Measurements from ENCODE around the gene PAX7.

The PAX7 gene

GRCh38 chr1:18646091-18646785 is 15.6 kb downstream of the PAX7 start:
- no peaks in the 10 kb centered on the region for H3K79me2 ChIP-seq (ENCODE audit: low read length)
- H3K27ac ChIP-seq (ENCODE audit: low read length): no peak overlapping the region
- no peak overlapping the region for H2AFZ ChIP-seq (ENCODE audit: low read depth, low read length)
- no peaks in the 10 kb centered on the region for H4K20me1 ChIP-seq (ENCODE audit: insufficient read depth, low read length)
- H3K36me3 ChIP-seq (replicated peaks; ENCODE audit: low read depth, low read length): no peaks in the 10 kb centered on the region
- no peak for TF ChIP-seq CTCF (IDR thresholded peaks at IDR 0.05; ENCODE audit: low read depth, low read length)
- no peaks in the 10 kb centered on the region for H3K4me1 ChIP-seq (ENCODE audit: low read length)
- no peak overlapping the region for H3K4me2 ChIP-seq (ENCODE audit: low read length)
- no peaks in the 10 kb centered on the region for H3K27me3 ChIP-seq (ENCODE audit: low read depth, low read length)
- H3K9me3 ChIP-seq (ENCODE audit: insufficient read depth, low read length): no peaks in the 10 kb centered on the region
- no peak overlapping the region for H3K9ac ChIP-seq (ENCODE audit: low read length)
- H3K4me3 ChIP-seq (ENCODE audit: low read length): no peak overlapping the region

- no peaks in the 10 kb centered on the region for H3K4me1 ChIP-seq (ENCODE audit: low read length)
- no peak overlapping the region for H3K4me3 ChIP-seq (ENCODE audit: low read length)
- no peaks in the 10 kb centered on the region for H3K79me2 ChIP-seq (ENCODE audit: low read length)
- H3K4me2 ChIP-seq (ENCODE audit: low read length): no peak overlapping the region
- no peak overlapping the region for H2AFZ ChIP-seq (ENCODE audit: low read depth, low read length)
- H3K36me3 ChIP-seq (replicated peaks; ENCODE audit: low read depth, low read length): no peaks in the 10 kb centered on the region
- no peaks in the 10 kb centered on the region for H3K27me3 ChIP-seq (ENCODE audit: low read depth, low read length)
- H3K27ac ChIP-seq (ENCODE audit: low read length): no peak overlapping the region
- H3K9me3 ChIP-seq (ENCODE audit: insufficient read depth, low read length): no peaks in the 10 kb centered on the region
- no peaks in the 10 kb centered on the region for H4K20me1 ChIP-seq (ENCODE audit: insufficient read depth, low read length)
- H3K9ac ChIP-seq (ENCODE audit: low read length): no peak overlapping the region
- TF ChIP-seq EZH2phosphoT487 (IDR thresholded peaks at IDR 0.05; ENCODE audit: low read depth) (no peak), CTCF (IDR thresholded peaks at IDR 0.05; ENCODE audit: low read depth, low read length) (no peak)
Observed at GRCh38 chr1:18646786-18647410, 16.3 kb downstream of the PAX7 start.

GRCh38 chr1:18647681-18648214 is 17.1 kb downstream of the PAX7 start:
- Histone ChIP-seq H3K4me2 (ENCODE audit: low read length) (no peak overlapping the region), H3K4me3 (ENCODE audit: low read length) (no peak overlapping the region), H3K4me1 (ENCODE audit: low read length) (no peaks in the 10 kb centered on the region), H3K27ac (ENCODE audit: low read length) (no peak overlapping the region), H3K36me3 (replicated peaks; ENCODE audit: low read depth, low read length) (no peaks in the 10 kb centered on the region), H3K9me3 (ENCODE audit: insufficient read depth, low read length) (no peaks in the 10 kb centered on the region), H3K27me3 (ENCODE audit: low read depth, low read length) (no peaks in the 10 kb centered on the region), H3K79me2 (ENCODE audit: low read length) (no peaks in the 10 kb centered on the region), H2AFZ (ENCODE audit: low read depth, low read length) (no peak overlapping the region), H3K9ac (ENCODE audit: low read length) (no peak overlapping the region), H4K20me1 (ENCODE audit: insufficient read depth, low read length) (no peaks in the 10 kb centered on the region)
- TF ChIP-seq EZH2phosphoT487 (IDR thresholded peaks at IDR 0.05; ENCODE audit: low read depth): no peak

GRCh38 chr1:18649693-18650370 is 19.2 kb downstream of the PAX7 start:
- no peaks in the 10 kb centered on the region for H4K20me1 ChIP-seq (ENCODE audit: insufficient read depth, low read length)
- H3K36me3 ChIP-seq (replicated peaks; ENCODE audit: low read depth, low read length): no peaks in the 10 kb centered on the region
- H3K27me3 ChIP-seq (ENCODE audit: low read depth, low read length): no peaks in the 10 kb centered on the region
- no peaks in the 10 kb centered on the region for H3K4me1 ChIP-seq (ENCODE audit: low read length)
- no peak overlapping the region for H3K9ac ChIP-seq (ENCODE audit: low read length)
- H3K4me3 ChIP-seq (ENCODE audit: low read length): no peak overlapping the region
- TF ChIP-seq CTCF (IDR thresholded peaks at IDR 0.05; ENCODE audit: low read depth, low read length) (no peak), EZH2phosphoT487 (IDR thresholded peaks at IDR 0.05; ENCODE audit: low read depth) (no peak)
- no peak overlapping the region for H2AFZ ChIP-seq (ENCODE audit: low read depth, low read length)
- no peak overlapping the region for H3K4me2 ChIP-seq (ENCODE audit: low read length)
- no peaks in the 10 kb centered on the region for H3K79me2 ChIP-seq (ENCODE audit: low read length)
- H3K27ac ChIP-seq (ENCODE audit: low read length): no peak overlapping the region
- H3K9me3 ChIP-seq (ENCODE audit: insufficient read depth, low read length): no peaks in the 10 kb centered on the region
